ENCODE measurements around the gene GRID1. TPM values are rescaled to one million over a fixed set of nuclear protein-coding genes. Genes with fewer than 3 reads are reported as not detected.

The GRID1 gene
- total RNA-seq, 2 donors from 2014 or later = 0.37 to 0.67 TPM

DNA sequence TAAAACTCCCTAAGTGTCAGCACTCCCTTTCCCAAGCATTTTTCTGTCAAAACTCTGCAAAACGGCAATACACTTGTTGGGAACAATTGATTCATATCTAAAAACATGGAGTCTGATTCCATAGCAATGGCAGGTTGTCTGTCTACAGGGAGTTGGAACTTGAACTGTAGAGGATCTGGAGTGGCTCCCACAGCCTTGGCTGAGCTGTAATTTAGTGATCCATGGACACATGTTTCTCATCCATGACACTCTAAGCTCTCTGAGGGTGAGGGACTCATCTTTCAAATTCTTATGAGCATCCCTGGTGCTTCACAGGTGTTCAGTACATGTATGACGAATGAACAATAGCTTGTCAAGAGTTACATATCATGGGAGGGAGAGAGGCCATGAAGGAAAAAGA is 466.1 kb downstream of the GRID1 start:
- TF ChIP-seq, protein P1, sequence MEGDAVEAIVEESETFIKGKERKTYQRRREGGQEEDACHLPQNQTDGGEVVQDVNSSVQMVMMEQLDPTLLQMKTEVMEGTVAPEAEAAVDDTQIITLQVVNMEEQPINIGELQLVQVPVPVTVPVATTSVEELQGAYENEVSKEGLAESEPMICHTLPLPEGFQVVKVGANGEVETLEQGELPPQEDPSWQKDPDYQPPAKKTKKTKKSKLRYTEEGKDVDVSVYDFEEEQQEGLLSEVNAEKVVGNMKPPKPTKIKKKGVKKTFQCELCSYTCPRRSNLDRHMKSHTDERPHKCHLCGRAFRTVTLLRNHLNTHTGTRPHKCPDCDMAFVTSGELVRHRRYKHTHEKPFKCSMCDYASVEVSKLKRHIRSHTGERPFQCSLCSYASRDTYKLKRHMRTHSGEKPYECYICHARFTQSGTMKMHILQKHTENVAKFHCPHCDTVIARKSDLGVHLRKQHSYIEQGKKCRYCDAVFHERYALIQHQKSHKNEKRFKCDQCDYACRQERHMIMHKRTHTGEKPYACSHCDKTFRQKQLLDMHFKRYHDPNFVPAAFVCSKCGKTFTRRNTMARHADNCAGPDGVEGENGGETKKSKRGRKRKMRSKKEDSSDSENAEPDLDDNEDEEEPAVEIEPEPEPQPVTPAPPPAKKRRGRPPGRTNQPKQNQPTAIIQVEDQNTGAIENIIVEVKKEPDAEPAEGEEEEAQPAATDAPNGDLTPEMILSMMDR (IDR thresholded peaks at IDR 0.05) = no peak
- DNase-seq (ENCODE audit: low spot score) = no peak
- Histone ChIP-seq H3K4me3 (no peak overlapping the region), H3K9me3 (no peaks in the 10 kb centered on the region), H3K4me1 (no peaks in the 10 kb centered on the region), H3K36me3 (no peaks in the 10 kb centered on the region), H3K27me3 (no peaks in the 10 kb centered on the region), H3K27ac (no peak overlapping the region)

DNA sequence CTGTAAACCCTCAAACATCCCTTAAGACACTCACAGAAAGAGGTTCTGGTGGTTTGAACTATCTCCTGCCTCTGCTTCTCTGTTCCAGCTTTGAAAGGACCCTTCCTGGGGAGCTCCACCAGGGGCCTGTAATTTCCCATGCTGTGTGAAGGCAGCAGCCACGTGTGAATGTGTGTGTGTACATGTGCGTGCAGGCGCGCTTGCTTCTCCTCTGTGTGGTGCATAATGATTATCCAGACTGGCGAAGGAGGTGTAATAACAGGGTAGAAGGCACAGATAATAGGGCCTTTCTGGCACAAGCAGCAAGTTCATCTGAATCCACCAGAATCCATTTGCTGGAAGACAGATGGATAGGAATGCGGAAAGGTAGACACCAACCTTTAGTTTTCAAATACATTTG is 466.5 kb downstream of the GRID1 start:
- DNase-seq (ENCODE audit: low spot score) = no peak

DNA sequence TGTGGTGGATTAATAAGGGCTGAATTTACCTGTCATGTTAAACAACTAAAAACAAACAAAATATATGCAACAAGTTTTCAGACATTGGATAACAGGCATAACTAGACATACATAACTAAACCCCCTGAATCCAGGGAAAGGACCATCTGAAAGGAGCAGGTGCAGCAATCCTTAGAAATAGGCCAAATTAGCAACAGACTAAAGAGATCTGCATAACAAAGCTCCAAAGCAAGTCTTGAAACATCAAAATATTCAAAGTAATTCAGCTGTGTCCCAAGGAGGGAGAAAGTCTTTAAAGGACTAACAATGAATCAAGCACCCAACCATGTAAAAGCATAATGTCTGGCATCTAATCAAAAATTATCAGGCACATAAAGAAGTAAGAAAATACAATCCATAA is 475.1 kb downstream of the GRID1 start:
- TF ChIP-seq, protein P1 (IDR thresholded peaks at IDR 0.05) = no peak
- Histone ChIP-seq H3K4me1 (no peaks in the 10 kb centered on the region), H3K9me3 (no peaks in the 10 kb centered on the region), H3K4me3 (no peak overlapping the region), H3K36me3 (no peaks in the 10 kb centered on the region), H3K27ac (no peak overlapping the region), H3K27me3 (no peaks in the 10 kb centered on the region)
- no peak for DNase-seq (ENCODE audit: low spot score)

More for the DNA sequence above, 466.5 kb downstream of the GRID1 start:
- Histone ChIP-seq H3K27me3 (no peaks in the 10 kb centered on the region), H3K27ac (no peak overlapping the region), H3K9me3 (no peaks in the 10 kb centered on the region), H3K4me3 (no peak overlapping the region), H3K36me3 (no peaks in the 10 kb centered on the region), H3K4me1 (no peaks in the 10 kb centered on the region)
- TF ChIP-seq, protein P1 (IDR thresholded peaks at IDR 0.05) = no peak

DNA sequence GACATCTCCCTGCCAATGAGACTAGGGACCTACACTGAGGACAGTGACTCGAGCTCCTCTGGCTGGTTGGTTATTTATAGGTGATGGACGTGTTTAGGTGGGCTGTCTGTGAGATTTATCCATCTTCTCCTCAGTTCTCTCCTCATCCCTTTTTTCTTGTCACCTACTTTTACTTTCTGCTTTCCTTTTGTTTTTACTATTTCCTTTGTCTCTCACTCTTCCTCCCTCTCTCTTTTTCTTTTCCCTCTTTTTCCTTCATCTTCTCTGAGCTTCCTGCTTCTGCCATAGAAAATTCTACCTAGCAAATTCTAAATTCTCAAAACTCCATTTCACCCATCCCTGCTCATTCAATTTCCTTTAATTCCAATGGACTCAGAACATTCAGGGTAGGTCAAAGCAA is 478.0 kb downstream of the GRID1 start:
- Histone ChIP-seq H3K27me3 (no peaks in the 10 kb centered on the region), H3K4me1 (no peaks in the 10 kb centered on the region), H3K27ac (no peak overlapping the region), H3K36me3 (no peaks in the 10 kb centered on the region), H3K9me3 (no peaks in the 10 kb centered on the region), H3K4me3 (no peak overlapping the region)
- DNase-seq (ENCODE audit: low spot score) = no peak
- TF ChIP-seq, protein P1 (IDR thresholded peaks at IDR 0.05) = no peak

DNA sequence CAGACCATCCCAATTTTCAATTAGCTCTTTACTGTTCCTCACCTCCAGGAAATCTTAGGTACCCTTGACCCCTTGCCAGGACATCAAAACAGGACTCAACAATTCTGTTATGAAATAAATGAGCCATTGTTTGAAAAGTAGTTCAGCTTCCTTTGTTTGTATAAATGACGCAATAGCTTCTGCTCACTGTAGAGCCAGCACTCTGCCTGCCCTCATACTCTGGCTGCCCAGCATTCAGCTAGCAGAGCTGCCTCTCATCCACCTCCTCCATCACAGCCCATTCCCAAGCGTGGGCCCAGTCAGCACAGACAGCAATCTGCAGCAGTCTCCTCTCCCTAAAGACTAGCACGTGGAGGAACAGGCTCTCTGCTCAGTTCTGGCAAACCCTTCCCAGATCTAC is 478.6 kb downstream of the GRID1 start:
- DNase-seq (ENCODE audit: low spot score) = no peak
- Histone ChIP-seq H3K4me1 (no peaks in the 10 kb centered on the region), H3K27me3 (no peaks in the 10 kb centered on the region), H3K27ac (no peak overlapping the region), H3K4me3 (no peak overlapping the region), H3K9me3 (no peaks in the 10 kb centered on the region), H3K36me3 (no peaks in the 10 kb centered on the region)
- TF ChIP-seq, protein P1 (IDR thresholded peaks at IDR 0.05) = no peak

DNA sequence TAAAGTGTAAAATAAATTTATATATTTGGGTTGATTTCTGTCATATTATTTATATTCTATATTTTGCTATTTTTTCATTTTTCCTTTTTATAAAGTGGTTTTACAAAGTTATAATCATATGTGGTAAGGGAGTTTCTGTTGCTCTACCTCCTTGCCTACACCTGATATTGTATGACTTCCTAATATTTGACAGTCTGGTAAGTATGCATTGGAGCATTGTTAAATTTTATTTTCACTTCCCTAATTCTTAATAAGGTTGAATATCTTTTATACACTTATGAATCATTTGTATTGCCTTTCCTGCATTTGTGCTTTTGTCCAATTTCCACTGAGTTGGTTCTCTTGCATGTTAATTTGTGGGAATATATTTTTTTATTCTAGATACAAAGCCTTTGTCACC is 492.4 kb downstream of the GRID1 start:
- Histone ChIP-seq H3K4me3 (no peak overlapping the region), H3K9me3 (no peaks in the 10 kb centered on the region), H3K36me3 (no peaks in the 10 kb centered on the region), H3K4me1 (no peaks in the 10 kb centered on the region), H3K27ac (no peak overlapping the region), H3K27me3 (no peaks in the 10 kb centered on the region)
- TF ChIP-seq, protein P1 (IDR thresholded peaks at IDR 0.05) = no peak
- DNase-seq (ENCODE audit: low spot score) = no peak
